Measurements from ENCODE around the gene MAPK7. TPM values are rescaled to one million over a fixed set of nuclear protein-coding genes. Genes with fewer than 3 reads are reported as not detected.

Gene MAPK7
- 10 to 100 TPM; 49.7 to 65.4 TPM for total RNA-seq
- 54.1 TPM for polyA plus RNA-seq (ENCODE audit: insufficient read depth, low read depth, low replicate concordance)
- long read RNA-seq, donor 1, full-length matches to known transcripts, result 16 of 21 reads
- long read RNA-seq, donor 1, partial matches to known transcripts, result 5 of 21 reads
- long read RNA-seq, donor 1, other reads (novel, unspliced or antisense), result 0 of 21 reads
- long read RNA-seq, donor 2, full-length matches to known transcripts, result 14 of 189 reads
- long read RNA-seq, donor 2, partial matches to known transcripts, result 175 of 189 reads
- long read RNA-seq, donor 2, other reads (novel, unspliced or antisense), result 0 of 189 reads

DNA sequence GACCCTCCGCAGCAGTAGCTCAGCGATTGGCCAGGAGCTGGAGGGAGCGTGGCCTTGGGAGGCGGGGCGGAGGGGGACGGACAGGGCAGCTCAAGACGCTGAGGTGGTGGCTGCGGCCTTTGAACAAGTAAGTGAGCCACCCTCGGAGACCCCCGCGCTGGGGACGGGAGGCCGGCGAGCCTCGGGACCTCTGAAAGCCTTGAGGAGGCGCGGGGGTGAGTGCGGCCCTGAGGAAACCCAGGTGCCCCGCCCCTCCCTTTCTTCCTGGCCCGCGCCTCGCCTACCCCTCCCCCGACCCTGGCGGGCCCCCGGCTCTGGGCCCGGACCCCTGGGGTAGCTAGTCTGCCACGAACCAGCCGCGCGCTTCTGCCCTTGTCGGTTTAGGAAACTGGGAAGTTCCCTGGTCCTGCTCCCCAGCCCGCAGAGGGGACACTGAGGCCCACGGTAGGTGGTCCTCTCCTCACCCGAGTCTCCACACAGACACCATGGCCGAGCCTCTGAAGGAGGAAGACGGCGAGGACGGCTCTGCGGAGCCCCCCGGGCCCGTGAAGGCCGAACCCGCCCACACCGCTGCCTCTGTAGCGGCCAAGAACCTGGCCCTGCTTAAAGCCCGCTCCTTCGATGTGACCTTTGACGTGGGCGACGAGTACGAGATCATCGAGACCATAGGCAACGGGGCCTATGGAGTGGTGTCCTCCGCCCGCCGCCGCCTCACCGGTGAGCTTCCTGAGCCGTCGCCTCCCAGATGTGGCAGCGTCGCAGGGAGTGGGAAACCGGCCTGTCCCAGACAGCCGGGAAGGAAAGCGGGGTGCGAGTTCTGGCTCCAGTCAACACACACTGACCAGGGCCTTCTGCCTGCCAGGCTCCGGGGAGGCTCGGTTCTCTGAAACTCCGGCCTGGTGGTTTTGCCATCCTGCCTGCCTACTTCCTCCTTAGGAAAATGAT is at the start of gene MAPK7:
Gene MAPK7, plus strand, starts transcription at position 83 of the 945 bp plus-strand sequence. Its CDS starts 403 bp downstream, at position 486.
- TF ChIP-seq POLR2A (IDR thresholded peaks at IDR 0.05), result no peak
- TF ChIP-seq, protein P1, sequence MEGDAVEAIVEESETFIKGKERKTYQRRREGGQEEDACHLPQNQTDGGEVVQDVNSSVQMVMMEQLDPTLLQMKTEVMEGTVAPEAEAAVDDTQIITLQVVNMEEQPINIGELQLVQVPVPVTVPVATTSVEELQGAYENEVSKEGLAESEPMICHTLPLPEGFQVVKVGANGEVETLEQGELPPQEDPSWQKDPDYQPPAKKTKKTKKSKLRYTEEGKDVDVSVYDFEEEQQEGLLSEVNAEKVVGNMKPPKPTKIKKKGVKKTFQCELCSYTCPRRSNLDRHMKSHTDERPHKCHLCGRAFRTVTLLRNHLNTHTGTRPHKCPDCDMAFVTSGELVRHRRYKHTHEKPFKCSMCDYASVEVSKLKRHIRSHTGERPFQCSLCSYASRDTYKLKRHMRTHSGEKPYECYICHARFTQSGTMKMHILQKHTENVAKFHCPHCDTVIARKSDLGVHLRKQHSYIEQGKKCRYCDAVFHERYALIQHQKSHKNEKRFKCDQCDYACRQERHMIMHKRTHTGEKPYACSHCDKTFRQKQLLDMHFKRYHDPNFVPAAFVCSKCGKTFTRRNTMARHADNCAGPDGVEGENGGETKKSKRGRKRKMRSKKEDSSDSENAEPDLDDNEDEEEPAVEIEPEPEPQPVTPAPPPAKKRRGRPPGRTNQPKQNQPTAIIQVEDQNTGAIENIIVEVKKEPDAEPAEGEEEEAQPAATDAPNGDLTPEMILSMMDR (IDR thresholded peaks at IDR 0.05), result no peak
- peaks cover 9% of the 10 kb centered on the region for H3K4me1 ChIP-seq
- H3K36me3 ChIP-seq (ENCODE audit: low read depth, missing control alignments), result no peaks in the 10 kb centered on the region
- H3K9me3 ChIP-seq, result no peaks in the 10 kb centered on the region
- H3K27me3 ChIP-seq, result no peaks in the 10 kb centered on the region
- H3K4me3 ChIP-seq, result peak within 1 kb of the TSS; percentile 75 to 86
- WGBS, 2 donors, result 0 to 4% methylated on average over 39 to 56 of the region's 69 CpGs
- intact Hi-C loops (cut with DNase I; ENCODE audit: low total_unique reads), result no loop called here
- peak within 1 kb of the TSS; percentile 77 to 96 for H3K27ac ChIP-seq
- no peak for DNase-seq

DNA sequence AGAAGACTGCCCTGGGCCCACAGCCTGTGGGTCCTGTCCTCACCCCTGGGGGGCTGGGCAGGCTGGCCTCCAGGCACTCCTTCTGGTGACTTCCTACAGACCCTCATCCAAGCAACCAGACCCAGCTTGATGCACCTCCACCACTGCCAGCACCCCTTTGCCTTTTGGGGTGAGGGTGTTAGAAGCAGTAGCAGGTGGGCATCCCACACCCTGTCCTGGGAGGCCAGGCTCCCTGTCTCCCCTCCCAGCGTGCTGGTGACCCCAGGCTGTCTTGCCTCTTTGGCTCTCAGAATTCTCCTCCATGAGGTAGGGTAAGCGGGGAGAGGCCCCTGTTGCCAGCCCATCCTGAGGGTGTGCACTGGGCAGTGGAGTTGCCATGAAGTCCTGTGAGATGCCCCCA is 49.2 kb upstream of the MAPK7 start:
- no peak for DNase-seq
- Histone ChIP-seq H3K27me3 (no peaks in the 10 kb centered on the region), H3K36me3 (ENCODE audit: low read depth, missing control alignments) (no peaks in the 10 kb centered on the region), H3K4me1 (peaks cover 6% of the 10 kb centered on the region), H3K4me3 (no peak overlapping the region), H3K27ac (no peak overlapping the region), H3K9me3 (no peaks in the 10 kb centered on the region)
- intact Hi-C loops (cut with DNase I; ENCODE audit: low total_unique reads), result no loop called here
- 93 to 97% methylated on average over 2 of the region's 2 CpGs for WGBS, 2 donors
- TF ChIP-seq, protein P1 (IDR thresholded peaks at IDR 0.05), result no peak

DNA sequence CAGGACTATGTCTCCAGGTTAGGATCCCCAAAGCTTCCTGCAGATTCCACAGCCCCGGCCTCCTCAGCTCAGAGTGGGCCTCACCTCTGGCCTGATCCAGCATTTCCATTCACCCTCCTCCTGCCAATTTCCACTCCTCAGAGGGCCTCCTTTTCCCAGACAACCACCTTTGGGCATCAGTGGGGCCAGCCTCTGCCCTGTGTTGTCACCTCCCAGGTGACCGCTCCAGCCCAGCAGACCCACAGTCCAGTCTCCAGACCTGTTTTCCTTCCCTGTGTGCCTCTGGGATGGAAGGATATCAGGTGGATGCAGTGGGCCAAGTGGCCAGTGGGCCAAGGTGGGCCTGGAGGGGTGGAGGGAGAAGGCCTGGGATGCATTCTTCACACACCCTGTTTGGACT is 48.5 kb upstream of the MAPK7 start:
- H3K27ac ChIP-seq, result no peak overlapping the region
- H3K9me3 ChIP-seq, result no peaks in the 10 kb centered on the region
- H3K36me3 ChIP-seq (ENCODE audit: low read depth, missing control alignments), result no peaks in the 10 kb centered on the region
- DNase-seq, result no peak
- no peaks in the 10 kb centered on the region for H3K27me3 ChIP-seq
- 82 to 88% methylated on average over 1 to 2 of the region's 2 CpGs for WGBS, 2 donors
- no peak overlapping the region for H3K4me3 ChIP-seq
- intact Hi-C loops (cut with DNase I; ENCODE audit: low total_unique reads), result no loop called here
- no peak for TF ChIP-seq POLR2A (IDR thresholded peaks at IDR 0.05)
- TF ChIP-seq, protein P1 (IDR thresholded peaks at IDR 0.05), result no peak
- H3K4me1 ChIP-seq, result peaks cover 6% of the 10 kb centered on the region

DNA sequence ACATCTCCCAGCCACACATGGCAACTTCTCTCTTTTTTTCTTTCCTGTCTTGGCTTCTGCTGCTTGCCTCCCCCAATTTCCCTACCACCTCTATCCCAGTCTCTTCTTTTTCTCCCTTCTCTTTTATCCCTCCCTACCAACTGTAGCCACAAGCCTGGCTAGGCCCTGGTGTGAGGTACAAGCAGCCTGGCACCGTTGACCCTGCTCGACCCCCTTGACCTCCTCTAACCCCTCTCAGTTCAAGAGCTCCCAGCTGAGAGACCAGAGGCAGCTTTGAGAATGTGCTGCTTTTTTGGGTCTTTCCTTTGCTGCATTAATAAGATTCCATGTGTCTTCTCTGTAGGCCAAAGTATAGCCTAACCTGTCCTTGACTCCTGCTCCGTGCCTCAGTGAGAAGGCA is 48.0 kb upstream of the MAPK7 start:
- H3K27me3 ChIP-seq, result no peaks in the 10 kb centered on the region
- no peaks in the 10 kb centered on the region for H3K9me3 ChIP-seq
- WGBS, 2 donors, result 56 to 66% methylated on average over 3 of the region's 3 CpGs
- no peak overlapping the region for H3K27ac ChIP-seq
- no peak for DNase-seq
- H3K36me3 ChIP-seq (ENCODE audit: low read depth, missing control alignments), result no peaks in the 10 kb centered on the region
- no peak overlapping the region for H3K4me3 ChIP-seq
- H3K4me1 ChIP-seq, result peaks cover 6% of the 10 kb centered on the region
- intact Hi-C loops (cut with DNase I; ENCODE audit: low total_unique reads), result no loop called here
- TF ChIP-seq, protein P1 (IDR thresholded peaks at IDR 0.05), result no peak
- no peak for TF ChIP-seq POLR2A (IDR thresholded peaks at IDR 0.05)
